Airway epithelial cell (primary cell): Measurements from ENCODE around the gene CLSTN3. TPM values are rescaled to one million over a fixed set of nuclear protein-coding genes. Genes with fewer than 3 reads are reported as not detected.

Source experiments
- total RNA-seq: library from RNA; depleted of rRNA; stranded (reverse); fragments of >200 nt; gene quantifications from 2 replicates; pipeline ENCODE4 v1.2.3, GENCODE V29; 2015

The CLSTN3 gene
- 13.5 and 19.3 TPM in 2 replicates for total RNA-seq

GRCh38 chr12:7129872-7130691 is at the start of gene CLSTN3:
CLSTN3 (plus strand) TSS chr12:7130371; CDS start chr12:7130649, 278 bp downstream.

DNA sequence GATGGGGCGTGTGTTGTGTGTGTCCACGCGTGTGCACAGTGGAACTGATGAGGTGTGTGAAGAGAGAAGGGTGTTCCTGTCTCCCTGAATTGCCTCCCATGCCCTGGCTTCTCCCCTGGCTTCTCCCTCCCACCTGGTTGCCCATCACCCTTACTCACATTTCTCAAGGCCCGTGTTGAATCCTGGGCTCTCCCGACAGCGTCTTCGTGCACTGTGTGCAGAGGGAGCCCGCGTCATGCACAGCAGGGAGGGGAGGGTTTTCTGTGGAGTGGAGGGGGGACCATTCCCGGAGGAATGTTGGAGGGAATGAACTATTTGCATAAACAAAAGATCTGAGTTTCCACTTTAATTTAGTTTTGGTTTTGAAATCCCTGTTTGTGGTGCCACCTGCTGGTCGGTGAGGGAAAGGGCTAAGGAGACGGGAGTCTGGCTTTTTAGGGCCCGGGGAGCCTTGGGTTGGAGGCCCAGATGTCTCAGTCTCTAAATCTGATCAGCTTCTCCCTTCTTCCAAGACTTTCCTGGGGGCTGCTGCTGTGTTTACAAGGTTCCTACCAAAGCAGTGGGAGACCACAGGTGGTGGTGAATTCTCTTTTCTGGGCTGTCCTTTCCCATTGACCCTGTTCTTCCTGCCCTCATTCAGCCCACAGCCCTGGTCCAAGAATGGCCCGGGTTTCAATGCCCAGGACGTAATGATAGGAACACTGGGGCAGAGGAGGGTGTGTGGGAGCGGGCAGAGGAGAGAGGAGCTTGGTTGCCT is 37.8 kb upstream of the CLSTN3 start, which contains the start of gene C1R:
Gene C1R (minus strand): TSS at position 217 of the 757 bp plus-strand sequence. CDS start 57 bp downstream, at position 160.

GRCh38 chr12:7108796-7109571 is 21.2 kb upstream of the CLSTN3 start, which contains the start of gene C1RL:
C1RL (minus strand) TSS chr12:7109214; CDS start chr12:7109180, 34 bp downstream.

GRCh38 chr12:7128681-7129286 is 1.4 kb upstream of the CLSTN3 start, which contains the start of gene RBP5:
RBP5 (minus strand) TSS chr12:7128889; CDS start chr12:7128775, 114 bp downstream.

DNA sequence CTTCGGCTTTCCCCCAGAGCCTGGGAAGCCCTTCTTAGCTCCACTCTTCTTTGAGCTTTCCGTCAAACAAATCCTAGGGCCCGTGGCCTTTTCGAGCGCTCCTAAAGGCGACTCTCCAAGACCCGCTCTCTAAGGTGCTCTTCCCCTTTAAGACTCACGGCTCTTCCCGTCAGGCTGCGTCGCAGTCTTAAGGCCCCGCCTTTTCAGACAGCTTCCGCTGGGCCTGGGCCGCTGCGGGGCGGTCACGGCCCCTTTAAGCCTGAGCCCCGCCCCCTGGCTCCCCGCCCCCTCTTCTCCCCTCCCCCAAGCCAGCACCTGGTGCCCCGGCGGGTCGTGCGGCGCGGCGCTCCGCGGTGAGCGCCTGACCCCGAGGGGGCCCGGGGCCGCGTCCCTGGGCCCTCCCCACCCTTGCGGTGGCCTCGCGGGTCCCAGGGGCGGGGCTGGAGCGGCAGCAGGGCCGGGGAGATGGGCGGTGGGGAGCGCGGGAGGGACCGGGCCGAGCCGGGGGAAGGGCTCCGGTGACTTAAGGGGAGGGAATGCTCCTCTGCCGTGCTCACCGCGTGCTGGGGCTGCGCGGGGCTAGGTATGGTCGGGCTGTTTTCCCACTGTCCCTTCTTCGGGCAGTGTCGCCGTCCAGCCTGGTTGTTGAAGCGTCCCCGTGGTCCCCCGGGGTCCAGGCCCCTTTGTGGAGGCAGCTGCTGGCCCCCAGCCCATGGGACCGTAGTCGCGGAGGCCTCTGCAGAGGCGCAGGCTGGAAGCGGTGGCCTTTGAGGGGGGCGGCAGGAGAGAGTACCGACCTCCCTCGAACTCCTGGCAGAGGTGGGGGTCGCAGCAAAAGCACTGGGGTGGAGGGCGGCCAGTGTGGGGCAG is 59.5 kb downstream of the CLSTN3 start, which contains the start of gene PEX5:
Gene PEX5 (plus strand): TSS at position 289 of the 870 bp plus-strand sequence. CDS start 692 bp downstream, outside the sequence.

Other genes with a start within 250 kb of the CLSTN3 start
- 5.9 and 8.9 TPM in 2 replicates for gene LRRC23, start 225.5 kb upstream of the CLSTN3 start, total RNA-seq
- 8.0 and 11.1 TPM in 2 replicates for gene ENO2, start 215.8 kb upstream of the CLSTN3 start, total RNA-seq
- gene ATN1, start 202.4 kb upstream of the CLSTN3 start, total RNA-seq, result 13.0 and 21.7 TPM in 2 replicates
- gene RNU7-1, start 186.6 kb upstream of the CLSTN3 start, total RNA-seq, result not detected in 2 replicates
- gene C12orf57, start 186.3 kb upstream of the CLSTN3 start, total RNA-seq, result 103 and 166 TPM in 2 replicates
- gene PTPN6, start 179.0 kb upstream of the CLSTN3 start, total RNA-seq, result 17.7 and 21.0 TPM in 2 replicates
- 217 and 322 TPM in 2 replicates for gene PHB2, start 159.7 kb upstream of the CLSTN3 start, total RNA-seq
- 95.7 and 103 TPM in 2 replicates for gene EMG1, start 159.5 kb upstream of the CLSTN3 start, total RNA-seq
- gene LPCAT3, start 111.9 kb upstream of the CLSTN3 start, total RNA-seq, result 25.0 and 39.4 TPM in 2 replicates
- gene C1S, start 69.7 kb upstream of the CLSTN3 start, total RNA-seq, result 1.6 and 2.1 TPM in 2 replicates
- gene C1R, start 37.9 kb upstream of the CLSTN3 start, total RNA-seq, result 8.7 and 8.8 TPM in 2 replicates
- gene C1RL, start 21.2 kb upstream of the CLSTN3 start, total RNA-seq, result 16.6 and 25.3 TPM in 2 replicates
- gene RBP5, start 1.5 kb upstream of the CLSTN3 start, total RNA-seq, result not detected in 2 replicates
- gene PEX5, start 59.3 kb downstream of the CLSTN3 start, total RNA-seq, result 16.2 and 25.7 TPM in 2 replicates
- not detected in 2 replicates for gene ACSM4, start 173.7 kb downstream of the CLSTN3 start, total RNA-seq